GM10847 (cell line): ENCODE measurements around the gene COX8A.

ENCODE experiments used
- POLR2A ChIP-seq: IDR thresholded peaks from 2 replicates; pipeline ENCODE4 v1.6.1; 2011; ENCODE audit not compliant: insufficient read length; ENCODE audit errors: extremely low read depth

The COX8A gene

GRCh38 chr11:64008914-64009633 lies 34.7 kb downstream of the COX8A start:
- no peak for TF ChIP-seq POLR2A

- no peak for TF ChIP-seq POLR2A
These were observed 35.3 kb downstream of the COX8A start for GRCh38 chr11:64009710-64010109.

DNA sequence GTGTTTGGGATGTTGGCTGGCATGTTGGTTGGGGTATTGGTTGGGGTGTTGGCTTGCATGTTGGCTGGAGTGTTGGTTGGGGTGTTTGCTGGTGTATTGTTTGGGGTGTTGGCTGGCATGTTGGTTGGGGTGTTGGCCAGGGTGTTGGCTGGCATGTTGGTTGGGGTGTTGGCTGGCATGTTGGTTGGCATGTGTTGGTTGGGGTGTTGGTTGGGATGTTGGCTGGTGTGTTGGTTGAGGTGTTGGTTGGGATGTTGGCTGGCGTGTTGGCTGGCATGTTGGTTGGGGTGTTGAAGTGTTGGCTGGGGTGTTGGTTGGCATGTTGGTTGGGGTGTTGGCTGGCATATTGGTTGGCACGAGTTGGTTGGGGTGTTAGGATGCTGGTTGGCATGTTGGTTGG lies 36.4 kb downstream of the COX8A start:
- no peak for TF ChIP-seq POLR2A

DNA sequence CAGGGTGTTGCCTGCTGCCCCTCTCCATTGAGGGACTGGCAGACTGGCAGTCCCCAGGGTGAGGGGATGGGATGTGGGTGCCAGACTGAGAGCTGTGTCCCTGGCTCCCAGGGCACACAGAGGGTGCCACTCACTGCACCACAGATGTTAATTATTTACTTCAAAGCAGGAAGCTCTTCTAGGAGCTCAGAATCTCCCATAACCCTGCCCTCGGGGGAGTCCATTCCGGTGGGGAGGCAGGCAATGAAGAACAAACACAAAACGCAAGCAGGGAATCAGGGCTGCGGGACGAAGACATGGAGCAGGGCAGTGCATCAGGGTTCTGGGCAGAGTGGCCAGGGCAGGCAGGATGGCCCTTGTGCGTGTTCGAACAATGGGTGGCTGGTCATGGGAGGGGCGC lies 37.0 kb downstream of the COX8A start:
- no peak for TF ChIP-seq POLR2A

- TF ChIP-seq POLR2A, result no peak
These were observed 38.9 kb downstream of the COX8A start for GRCh38 chr11:64013141-64013896.

GRCh38 chr11:64014356-64014755 lies 39.9 kb downstream of the COX8A start:
- no peak for TF ChIP-seq POLR2A

GRCh38 chr11:64015510-64015909 lies 41.1 kb downstream of the COX8A start:
- no peak for TF ChIP-seq POLR2A

DNA sequence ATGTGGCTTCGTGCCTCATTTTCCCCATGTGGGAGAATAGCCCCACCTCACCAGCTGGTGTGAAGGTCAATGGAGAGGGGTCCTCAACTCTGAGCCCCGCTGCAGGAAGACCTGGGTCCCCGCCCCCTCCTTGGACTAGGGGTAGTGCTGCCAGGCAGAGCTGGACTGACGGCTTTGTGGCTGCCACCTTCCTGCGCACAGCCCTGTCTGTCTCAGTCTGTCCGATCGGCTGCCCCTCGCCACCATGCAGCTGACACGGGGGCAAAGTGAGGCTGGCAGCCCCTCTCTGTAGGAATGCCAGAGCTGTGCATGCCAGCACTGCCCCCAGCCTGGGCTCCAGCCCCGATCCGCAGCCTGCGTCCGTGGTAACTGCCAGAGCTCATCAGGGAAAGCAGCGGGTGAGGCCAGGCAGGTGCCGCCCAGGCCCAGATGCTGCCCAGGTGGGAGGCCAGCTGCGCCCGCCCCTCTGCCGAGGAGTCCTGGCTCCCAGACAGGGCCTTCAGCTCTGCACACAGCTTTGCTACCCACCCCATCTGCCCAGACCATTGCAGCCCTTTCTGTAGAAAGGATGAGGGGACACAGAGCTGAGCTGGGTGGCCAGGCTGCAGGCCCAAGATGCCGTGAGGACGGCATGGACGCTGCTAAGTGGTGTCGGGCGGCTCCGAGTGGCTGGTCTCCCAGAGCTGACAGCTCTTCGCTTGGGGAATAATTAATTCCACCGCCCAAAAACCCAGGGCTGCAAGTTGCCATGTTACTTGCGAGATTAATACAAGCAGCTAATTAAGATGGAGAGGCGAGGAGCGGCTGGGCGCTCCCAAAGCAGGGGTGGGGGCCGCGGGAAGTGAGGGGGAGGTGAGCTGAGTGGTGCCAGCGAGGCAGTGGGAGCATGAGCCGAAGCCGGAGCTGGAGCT lies 41.8 kb downstream of the COX8A start:
- no peak for TF ChIP-seq POLR2A

DNA sequence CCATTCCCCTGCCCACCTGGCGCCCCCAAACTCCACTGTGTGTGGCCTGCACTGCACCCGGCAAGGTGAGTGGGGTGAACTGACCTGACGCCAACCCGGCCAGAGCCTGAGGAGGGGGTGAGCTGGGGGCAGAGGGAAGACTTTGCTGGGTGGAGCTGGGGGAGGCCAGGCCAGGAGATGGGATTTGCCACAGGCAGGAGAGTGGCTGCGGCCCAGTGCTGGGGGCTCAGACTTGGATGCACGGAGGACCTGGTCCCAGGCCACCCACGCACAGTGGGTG lies 43.5 kb downstream of the COX8A start:
- TF ChIP-seq POLR2A, result no peak

DNA sequence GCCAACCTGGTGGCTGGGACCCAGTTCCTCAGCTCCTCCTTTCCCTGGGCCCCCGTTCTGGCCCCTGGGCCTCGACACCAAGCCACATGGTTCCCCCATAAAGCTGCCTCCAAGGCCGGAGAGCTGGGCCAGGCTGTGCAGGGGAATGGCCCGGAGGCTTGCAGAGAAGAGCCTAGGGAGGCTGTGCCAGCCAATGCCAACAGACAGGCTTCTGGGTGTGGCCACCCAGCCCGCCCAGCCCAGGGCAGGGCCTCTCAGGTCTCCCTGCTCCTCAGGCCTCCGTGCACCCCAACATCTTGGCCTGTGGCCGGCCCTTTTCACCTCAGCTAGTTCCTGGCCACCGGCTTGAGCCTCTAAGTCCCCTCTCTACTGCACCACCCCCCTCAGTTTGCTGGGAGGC lies 43.9 kb downstream of the COX8A start:
- TF ChIP-seq POLR2A, result no peak

DNA sequence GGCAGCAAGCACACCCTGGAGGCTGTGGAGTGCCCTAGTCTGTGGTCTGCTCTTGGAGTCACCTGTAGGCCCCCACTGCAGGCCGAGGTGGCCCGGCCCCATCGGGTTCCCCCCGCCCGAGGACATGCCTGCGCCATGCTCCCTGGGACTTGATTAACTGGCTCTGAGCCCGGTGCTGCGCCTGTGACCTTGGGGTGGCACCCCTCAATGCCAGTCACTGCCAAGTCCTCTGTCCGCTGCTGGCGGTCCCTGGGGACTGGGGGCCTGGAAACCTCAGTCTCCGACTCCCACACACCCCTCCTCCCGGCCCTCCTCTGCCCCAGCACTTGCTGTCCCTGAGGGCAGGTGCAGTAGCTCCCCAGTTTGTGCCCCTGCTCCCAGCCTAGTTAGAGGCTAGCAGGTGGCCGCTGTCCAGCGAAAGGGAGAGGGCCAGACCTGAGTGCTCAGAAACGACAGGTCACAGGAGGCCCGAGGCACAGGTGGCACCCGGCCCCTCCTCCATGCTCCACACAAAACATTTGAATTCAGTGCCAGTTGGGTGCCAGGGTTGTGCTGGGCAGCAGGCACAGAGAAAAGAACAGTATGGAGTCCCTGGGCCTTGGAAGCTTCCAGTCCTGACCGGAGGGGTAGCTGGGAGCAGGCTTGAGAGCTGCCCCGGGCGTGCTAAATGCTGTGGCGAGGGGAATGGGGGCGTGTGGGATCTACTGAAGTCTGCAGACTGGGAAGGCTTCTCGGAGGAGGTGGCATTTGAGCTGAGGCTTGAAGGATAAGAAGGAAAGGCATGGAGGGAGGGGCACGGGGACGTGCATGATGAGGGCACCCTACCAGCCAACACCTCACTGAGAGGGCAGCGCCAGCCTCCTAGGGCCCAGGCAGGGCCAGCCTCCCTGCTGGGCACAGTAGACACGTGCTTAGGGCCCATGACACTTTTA lies 45.0 kb downstream of the COX8A start:
- no peak for TF ChIP-seq POLR2A

DNA sequence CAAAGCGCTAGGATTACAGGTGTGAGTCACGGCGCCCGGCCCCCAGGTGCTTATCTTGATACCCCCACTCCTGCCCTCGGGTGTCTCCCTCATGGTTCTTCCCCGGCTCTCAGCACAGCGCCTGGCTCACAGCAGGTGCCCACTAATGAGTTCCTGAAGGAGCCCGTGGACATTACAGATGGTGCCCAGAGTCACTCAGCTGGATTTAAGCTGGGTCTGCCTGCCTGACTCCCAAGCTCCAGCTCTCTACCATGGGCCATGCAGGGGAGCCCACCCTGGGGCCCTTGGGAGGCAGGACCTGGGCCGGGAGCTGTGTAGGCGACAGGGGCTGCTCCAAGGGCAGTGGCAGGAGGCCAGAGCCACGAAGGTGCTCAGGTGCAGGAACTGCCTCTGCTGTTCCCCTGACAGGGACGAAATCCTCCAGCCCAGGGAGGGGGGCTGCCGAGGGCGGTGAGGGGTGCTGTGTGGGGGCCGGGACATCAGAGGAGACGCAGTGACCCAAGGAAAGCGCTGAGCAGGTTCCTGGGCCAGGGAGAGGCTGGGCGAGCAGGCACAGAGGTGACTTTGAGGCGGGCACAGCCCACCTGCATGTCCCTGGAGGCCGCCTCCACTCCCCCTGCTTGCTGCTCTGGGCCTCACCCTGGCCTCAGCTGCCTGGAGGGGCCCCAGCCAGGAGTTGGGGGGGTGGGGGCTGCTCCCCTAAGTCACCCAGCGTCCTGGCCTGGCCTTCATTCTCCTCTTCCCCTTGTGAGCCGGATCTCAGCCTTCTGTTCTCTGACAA lies 46.7 kb downstream of the COX8A start:
- no peak for TF ChIP-seq POLR2A

DNA sequence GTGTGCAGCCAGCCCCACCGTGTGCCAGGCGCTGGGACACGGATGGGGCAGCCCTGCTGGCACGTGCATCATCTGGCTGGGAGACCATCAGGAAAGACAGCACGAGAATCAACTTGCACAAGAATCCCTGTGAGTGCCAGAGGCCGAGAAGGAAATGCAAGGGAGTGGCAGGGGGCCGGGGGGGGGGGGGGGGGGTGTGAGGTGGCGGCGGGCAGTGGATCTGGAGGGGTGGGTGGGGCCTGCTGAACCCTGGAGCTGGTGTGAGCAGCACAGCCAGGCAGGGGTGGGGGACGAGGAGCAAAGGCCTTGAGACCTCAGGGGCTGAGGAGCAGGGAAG lies 47.3 kb downstream of the COX8A start:
- TF ChIP-seq POLR2A, result no peak

GRCh38 chr11:64022125-64022784 lies 47.8 kb downstream of the COX8A start:
- no peak for TF ChIP-seq POLR2A
